ENCODE data around the gene TRIO. TPM values are rescaled to one million over a fixed set of nuclear protein-coding genes. Genes with fewer than 3 reads are reported as not detected.

Gene TRIO
- total RNA-seq, 4 donors from 2014 or later, result 67.4 to 103 (median 94.7) TPM

GRCh38 chr5:14213253-14213652 is 70.1 kb downstream of the TRIO start:
- Histone ChIP-seq H3K27ac (no peak overlapping the region), H3K36me3 (no peaks in the 10 kb centered on the region), H3K27me3 (no peaks in the 10 kb centered on the region), H3K9me3 (no peaks in the 10 kb centered on the region), H3K4me1 (peaks cover 10 to 40% of the 10 kb centered on the region in 2 donors), H3K4me3 (replicated peaks in 1 of 3) (no peak overlapping the region)
- TF ChIP-seq POLR2A (IDR thresholded peaks at IDR 0.05) (no peak), CTCF (IDR thresholded peaks at IDR 0.05) (no peak)
- 95 to 96% methylated on average over 1 of the region's 1 CpG for WGBS, 2 donors
- intact Hi-C loops (cut with DNase I), result no loop called here
- DNase-seq, result no peak

- no peaks in the 10 kb centered on the region for H3K9me3 ChIP-seq
- no peak for DNase-seq
- 87 to 89% methylated on average over 6 of the region's 6 CpGs for WGBS, 2 donors
- no peaks in the 10 kb centered on the region for H3K27me3 ChIP-seq
- TF ChIP-seq CTCF (IDR thresholded peaks at IDR 0.05) (no peak), POLR2A (IDR thresholded peaks at IDR 0.05) (no peak)
- no peak overlapping the region for H3K27ac ChIP-seq
- H3K4me1 ChIP-seq, result peaks cover 16 to 40% of the 10 kb centered on the region in 2 donors
- H3K4me3 ChIP-seq (replicated peaks in 1 of 3), result no peak overlapping the region
- intact Hi-C loops (cut with DNase I), result no loop called here
- H3K36me3 ChIP-seq, result no peaks in the 10 kb centered on the region
Measured at GRCh38 chr5:14213813-14214585, 70.9 kb downstream of the TRIO start.

- Histone ChIP-seq H3K27me3 (no peaks in the 10 kb centered on the region), H3K4me3 (replicated peaks in 1 of 3) (no peak overlapping the region), H3K9me3 (no peaks in the 10 kb centered on the region), H3K4me1 (peaks cover 33 to 55% of the 10 kb centered on the region in 2 donors), H3K27ac (no peak overlapping the region), H3K36me3 (no peaks in the 10 kb centered on the region)
- TF ChIP-seq CTCF (IDR thresholded peaks at IDR 0.05), result no peak
- no peak for TF ChIP-seq POLR2A (IDR thresholded peaks at IDR 0.05)
- 86 to 90% methylated on average over 6 of the region's 6 CpGs for WGBS, 2 donors
- intact Hi-C loops (cut with DNase I), result no loop called here
- no peak for DNase-seq
Measured at GRCh38 chr5:14215901-14216300, 72.8 kb downstream of the TRIO start.

- Histone ChIP-seq H3K4me3 (replicated peaks in 1 of 3) (no peak overlapping the region), H3K36me3 (no peaks in the 10 kb centered on the region), H3K27ac (no peak overlapping the region), H3K9me3 (no peaks in the 10 kb centered on the region), H3K27me3 (no peaks in the 10 kb centered on the region), H3K4me1 (peaks cover 33 to 56% of the 10 kb centered on the region in 2 donors)
- no peak for TF ChIP-seq CTCF (IDR thresholded peaks at IDR 0.05)
- no peak for TF ChIP-seq POLR2A (IDR thresholded peaks at IDR 0.05)
- 93 to 95% methylated on average over 2 of the region's 2 CpGs for WGBS, 2 donors
- intact Hi-C loops (cut with DNase I), result no loop called here
- no peak for DNase-seq
Measured at GRCh38 chr5:14216372-14216771, 73.2 kb downstream of the TRIO start.

GRCh38 chr5:14216902-14217301 is 73.8 kb downstream of the TRIO start:
- DNase-seq, result no peak
- Histone ChIP-seq H3K4me3 (replicated peaks in 1 of 3) (no peak overlapping the region), H3K9me3 (no peaks in the 10 kb centered on the region), H3K27ac (no peak overlapping the region), H3K36me3 (no peaks in the 10 kb centered on the region), H3K27me3 (no peaks in the 10 kb centered on the region), H3K4me1 (peaks cover 33 to 56% of the 10 kb centered on the region in 2 donors)
- intact Hi-C loops (cut with DNase I), result no loop called here
- WGBS, 2 donors, result 81 to 92% methylated on average over 7 of the region's 7 CpGs
- TF ChIP-seq CTCF (IDR thresholded peaks at IDR 0.05) (no peak), POLR2A (IDR thresholded peaks at IDR 0.05) (no peak)
